GM23248 (cell line): ENCODE measurements around the gene TMEM150B. TPM values are rescaled to one million over a fixed set of nuclear protein-coding genes. Genes with fewer than 3 reads are reported as not detected.

Source experiments
- DNase-seq: peaks from one replicate; pipeline ENCODE4 v3.0.0-alpha.2; 2015
- H2AFZ ChIP-seq: fragments of 200-600 bp; sonication (generic); 2 replicates; pipeline ENCODE4 v1.6.1; 2016; ENCODE audit warnings: antibody characterized with exemption
- H3F3A ChIP-seq: fragments of 200-600 bp; sonication (generic); 2 replicates; pipeline ENCODE4 v1.6.1; 2016; ENCODE audit warnings: mild to moderate bottlenecking, antibody characterized with exemption, mixed run types; ENCODE audit not compliant: insufficient read depth
- H3K27ac ChIP-seq: fragments of 200-600 bp; sonication (generic); 2 replicates; pipeline ENCODE4 v1.5.1; 2016; ENCODE audit warnings: mild to moderate bottlenecking
- H3K27me3 ChIP-seq: fragments of 200-600 bp; sonication (generic); replicated peaks from 2 replicates; pipeline ENCODE4 v1.6.1; 2016; ENCODE audit warnings: mild to moderate bottlenecking; ENCODE audit not compliant: insufficient read depth
- H3K36me3 ChIP-seq: fragments of 200-600 bp; sonication (generic); 2 replicates; pipeline ENCODE4 v1.6.1; 2016; ENCODE audit warnings: low read depth, mild to moderate bottlenecking
- H3K4me1 ChIP-seq: fragments of 200-600 bp; sonication (generic); 2 replicates; pipeline ENCODE4 v1.6.1; 2016; ENCODE audit warnings: mild to moderate bottlenecking; ENCODE audit not compliant: insufficient read depth
- H3K4me2 ChIP-seq: fragments of 200-600 bp; sonication (generic); one replicate; pipeline ENCODE4 v1.6.1; 2016; ENCODE audit warnings: mild to moderate bottlenecking; ENCODE audit not compliant: unreplicated experiment
- H3K4me3 ChIP-seq: fragments of 200-600 bp; sonication (generic); 2 replicates; pipeline ENCODE4 v1.5.1; 2016; ENCODE audit warnings: mild to moderate bottlenecking
- H3K79me2 ChIP-seq: fragments of 200-600 bp; sonication (generic); 2 replicates; pipeline ENCODE4 v1.6.1; 2016; ENCODE audit warnings: mild to moderate bottlenecking; ENCODE audit not compliant: insufficient read depth
- H3K9ac ChIP-seq: fragments of 200-600 bp; sonication (generic); 2 replicates; pipeline ENCODE4 v1.6.1; 2016; ENCODE audit warnings: mild to moderate bottlenecking
- H3K9me2 ChIP-seq: fragments of 200-600 bp; sonication (generic); 2 replicates; pipeline ENCODE4 v1.6.1; 2016; ENCODE audit warnings: mixed run types, mild to moderate bottlenecking, moderate library complexity; ENCODE audit not compliant: insufficient read depth
- H3K9me3 ChIP-seq: fragments of 200-600 bp; sonication (generic); one replicate; pipeline ENCODE4 v1.6.1; 2017; ENCODE audit warnings: low read depth
- H4K20me1 ChIP-seq: fragments of 200-600 bp; sonication (generic); 2 replicates; pipeline ENCODE4 v1.6.0; 2016; ENCODE audit not compliant: insufficient read depth
- EZH2 ChIP-seq: fragments of 200-600 bp; sonication (generic); IDR thresholded peaks from 2 replicates; pipeline ENCODE4 v1.6.1; 2018; ENCODE audit warnings: antibody characterized with exemption, mild to moderate bottlenecking; ENCODE audit not compliant: insufficient read depth, poor library complexity, severe bottlenecking
- EZH2phosphoT487 ChIP-seq: fragments of 200-600 bp; sonication (generic); IDR thresholded peaks from 2 replicates; pipeline ENCODE4 v1.6.1; 2018; ENCODE audit warnings: antibody characterized with exemption, moderate library complexity, mild to moderate bottlenecking, low read depth; ENCODE audit not compliant: insufficient read depth
- WGBS, 2 experiments: methylation state at CpG; one replicate each; pipeline ENCODE4 v1.1.6; 2015 to 2017; ENCODE audit warnings: low lambda C conversion rate in 2 of 2, low coverage in 1 of 2; ENCODE audit errors: missing lambda C conversion rate in 2 of 2; 5-methylcytosine and 5-hydroxymethylcytosine counted together
- in situ Hi-C: fragments of 300-500 bp; cut with MboI; formaldehyde crosslinking; loops from 2 replicates; pipeline ENCODE4 v1.15.0; 2020
- polyA plus RNA-seq: library from polyadenylated mRNA; unstranded; fragments of >200 nt; fragmentation: Nextera tagmentation; extraction: Ambion mirVana; gene quantifications from 2 replicates; pipeline ENCODE4 v1.2.1, GENCODE V29; 2016
- total RNA-seq: library from RNA; depleted of rRNA; stranded (reverse); fragments of >200 nt; shearing (Covaris generic); gene quantifications from 2 replicates; pipeline ENCODE4 v1.2.3, GENCODE V29; 2014

Gene TMEM150B
- total and polyA plus RNA-seq, 2 experiments from 2014 or later = not detected

DNA sequence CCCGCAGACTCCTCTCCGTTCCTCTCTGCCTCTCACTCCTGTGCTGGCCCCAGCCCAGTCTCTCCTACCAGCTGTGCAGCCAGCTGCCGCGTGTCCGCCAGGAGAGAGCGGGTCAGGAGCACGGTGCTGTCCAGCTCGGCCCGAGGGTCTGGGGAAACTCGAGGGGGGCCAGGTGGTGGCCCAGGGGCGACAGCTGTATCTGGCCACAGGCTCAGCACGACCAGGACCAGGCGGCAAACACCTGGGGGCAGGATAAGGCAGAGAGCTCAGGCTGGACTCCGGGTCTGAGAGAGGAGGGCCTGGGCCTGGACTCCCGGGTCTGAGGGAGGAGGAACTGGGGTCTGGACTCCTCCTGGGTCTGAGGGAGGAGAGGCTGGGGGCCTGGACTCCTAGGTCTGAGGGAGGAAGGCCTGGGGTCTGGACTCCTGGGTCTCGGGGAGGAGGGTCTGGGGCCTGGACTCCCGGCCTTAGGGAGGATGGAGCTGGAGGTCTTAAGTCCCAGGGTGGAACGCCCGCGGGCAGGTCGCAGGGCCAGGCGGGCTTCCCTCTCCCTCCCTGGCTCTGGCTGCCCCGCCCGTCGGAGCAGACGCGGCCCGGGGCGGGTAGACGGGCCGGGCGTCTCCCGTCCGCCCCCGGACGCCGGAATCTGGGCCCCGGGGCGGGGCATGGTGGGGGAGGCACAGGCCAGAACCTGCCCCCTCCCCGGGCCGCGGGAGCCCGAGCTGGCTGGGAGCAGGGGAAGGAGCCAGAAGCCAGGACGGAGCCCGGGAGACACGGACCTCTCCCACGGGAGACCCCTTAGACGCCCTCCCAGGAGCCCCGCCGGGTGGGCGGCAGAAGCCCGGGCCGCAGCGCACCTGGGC, 43.8 kb upstream of the TMEM150B start:
- H4K20me1 ChIP-seq = no peaks in the 10 kb centered on the region
- H3K9ac ChIP-seq = peak overlapping the region; percentile 87
- in situ Hi-C loops = no loop called here
- peak; percentile 93 for DNase-seq
- no peaks in the 10 kb centered on the region for H3K27me3 ChIP-seq
- H3K4me1 ChIP-seq = peaks cover 21% of the 10 kb centered on the region
- TF ChIP-seq EZH2phosphoT487 (no peak), EZH2 (no peak)
- 15 to 36% methylated on average over 13 to 46 of the region's 54 CpGs for WGBS, 2 experiments
- no peaks in the 10 kb centered on the region for H3K9me2 ChIP-seq
- H3K4me2 ChIP-seq = peak overlapping the region; percentile 84
- peak overlapping the region; percentile 86 for H3K27ac ChIP-seq
- H3F3A ChIP-seq = peaks cover 38% of the 10 kb centered on the region
- H3K36me3 ChIP-seq = no peaks in the 10 kb centered on the region; the same call in 1 of the 2 replicates
- H3K9me3 ChIP-seq = no peaks in the 10 kb centered on the region
- peak overlapping the region; percentile 75 for H3K4me3 ChIP-seq
- H2AFZ ChIP-seq = peak overlapping the region; percentile 67
- H3K79me2 ChIP-seq = peaks cover 8% of the 10 kb centered on the region

- no peaks in the 10 kb centered on the region for H3K9me2 ChIP-seq
- 80 to 89% methylated on average over 9 to 16 of the region's 16 CpGs for WGBS, 2 experiments
- peaks cover 41% of the 10 kb centered on the region for H3F3A ChIP-seq
- H3K79me2 ChIP-seq = peaks cover 8% of the 10 kb centered on the region
- peak overlapping the region; percentile 84 for H3K4me2 ChIP-seq
- H2AFZ ChIP-seq = no peak overlapping the region
- TF ChIP-seq EZH2phosphoT487 (no peak), EZH2 (no peak)
- H3K9ac ChIP-seq = peak overlapping the region; percentile 87
- peaks cover 15% of the 10 kb centered on the region for H3K4me1 ChIP-seq
- H3K36me3 ChIP-seq = no peaks in the 10 kb centered on the region; the same call in 1 of the 2 replicates
- in situ Hi-C loops = no loop called here
- H4K20me1 ChIP-seq = no peaks in the 10 kb centered on the region
- no peak overlapping the region for H3K27ac ChIP-seq
- H3K9me3 ChIP-seq = no peaks in the 10 kb centered on the region
- peak overlapping the region; percentile 75; the same call in 1 of the 2 replicates for H3K4me3 ChIP-seq
- no peak for DNase-seq
- no peaks in the 10 kb centered on the region for H3K27me3 ChIP-seq
Observed at GRCh38 chr19:55368106-55368505, 43.0 kb upstream of the TMEM150B start.

GRCh38 chr19:55366790-55367189, 41.6 kb upstream of the TMEM150B start:
- 98 to 100% methylated on average over 3 of the region's 3 CpGs for WGBS, 2 experiments
- no peaks in the 10 kb centered on the region for H4K20me1 ChIP-seq

DNA sequence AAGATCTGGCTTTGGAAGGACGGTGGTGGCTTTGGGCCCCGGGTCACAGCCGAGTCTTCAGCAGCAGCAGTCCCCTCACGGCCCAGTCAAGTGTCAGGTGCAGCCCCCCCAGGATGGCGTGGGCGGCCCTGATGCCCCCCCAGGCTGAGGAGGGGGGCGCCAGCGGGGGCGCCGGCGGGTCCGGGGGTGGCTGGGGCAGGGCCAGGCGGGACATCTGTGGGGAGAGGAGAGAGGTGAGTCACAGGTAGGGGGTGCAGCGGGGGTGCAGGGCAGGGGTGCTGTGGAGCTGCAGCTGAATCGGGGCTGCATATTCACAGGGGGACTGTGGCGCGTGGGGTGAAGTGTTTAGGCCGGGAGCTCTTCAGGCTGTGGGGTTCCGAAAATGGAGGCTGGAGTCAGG, 40.8 kb upstream of the TMEM150B start:
- H3K4me2 ChIP-seq = no peak overlapping the region
- no peak overlapping the region for H3K4me3 ChIP-seq
- peaks cover 27% of the 10 kb centered on the region for H3F3A ChIP-seq
- H3K9me2 ChIP-seq = no peaks in the 10 kb centered on the region
- no peaks in the 10 kb centered on the region for H3K9me3 ChIP-seq
- no peak overlapping the region for H3K9ac ChIP-seq
- H3K27me3 ChIP-seq = no peaks in the 10 kb centered on the region
- no peak overlapping the region for H2AFZ ChIP-seq
- H3K27ac ChIP-seq = no peak overlapping the region
- in situ Hi-C loops = no loop called here
- peaks cover 8% of the 10 kb centered on the region for H3K79me2 ChIP-seq
- no peaks in the 10 kb centered on the region; the same call in 1 of the 2 replicates for H3K36me3 ChIP-seq
- no peak for DNase-seq
- H4K20me1 ChIP-seq = no peaks in the 10 kb centered on the region
- TF ChIP-seq EZH2phosphoT487 (no peak), EZH2 (no peak)
- H3K4me1 ChIP-seq = peaks cover 5% of the 10 kb centered on the region
- WGBS, 2 experiments = 66 to 94% methylated on average over 4 to 19 of the region's 19 CpGs

More at GRCh38 chr19:55366790-55367189, 41.6 kb upstream of the TMEM150B start:
- Histone ChIP-seq H3K4me1 (peaks cover 7% of the 10 kb centered on the region), H3K36me3 (no peaks in the 10 kb centered on the region; the same call in 1 of the 2 replicates), H3F3A (peaks cover 35% of the 10 kb centered on the region), H3K27ac (no peak overlapping the region), H3K9ac (no peak overlapping the region), H3K79me2 (peaks cover 8% of the 10 kb centered on the region), H3K27me3 (no peaks in the 10 kb centered on the region), H2AFZ (no peak overlapping the region), H3K4me2 (no peak overlapping the region), H3K9me2 (no peaks in the 10 kb centered on the region), H3K4me3 (no peak overlapping the region), H3K9me3 (no peaks in the 10 kb centered on the region)
- DNase-seq = no peak
- in situ Hi-C loops = no loop called here
- TF ChIP-seq EZH2phosphoT487 = no peak
- no peak for TF ChIP-seq EZH2
